Fibroblast of pulmonary artery (primary cell): Measurements from ENCODE around the gene DDX28.

Experiments used
- DNase-seq: peaks from one replicate; pipeline ENCODE4 v3.0.0-alpha.2; 2010; ENCODE audit warnings: low read depth
- H3K4me3 ChIP-seq: replicated peaks from 2 replicates; pipeline ENCODE4 v1.5.1; 2011; ENCODE audit warnings: low read depth, mild to moderate bottlenecking, control low read depth, low read length, moderate library complexity
- TF ChIP-seq, protein P1 (sequence below): IDR thresholded peaks from 2 replicates; pipeline ENCODE4 v1.5.1; 2011; ENCODE audit warnings: mild to moderate bottlenecking, control low read depth, low read length, inconsistent platforms; ENCODE audit errors: missing control alignments

The DDX28 gene

DNA sequence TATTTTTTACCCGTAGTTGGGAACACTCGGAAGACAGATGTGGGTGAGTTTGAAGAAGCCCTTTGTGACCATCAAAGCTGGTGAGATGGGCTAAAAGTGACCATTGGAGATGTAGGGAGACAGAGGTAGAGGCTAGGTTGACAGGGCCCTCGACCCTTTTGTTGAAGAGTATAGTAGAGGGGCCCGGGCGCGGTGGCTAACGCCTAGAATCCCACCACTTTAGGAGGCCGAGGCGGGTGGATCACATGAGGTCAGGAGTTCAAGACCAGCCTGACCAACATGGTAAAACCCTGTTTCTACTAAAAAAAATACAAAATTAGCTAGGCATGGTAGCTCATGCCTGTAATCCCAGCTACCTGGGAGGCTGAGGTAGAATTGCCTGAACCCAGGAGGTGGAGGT, 45.9 kb upstream of the DDX28 start:
- TF ChIP-seq, protein P1, sequence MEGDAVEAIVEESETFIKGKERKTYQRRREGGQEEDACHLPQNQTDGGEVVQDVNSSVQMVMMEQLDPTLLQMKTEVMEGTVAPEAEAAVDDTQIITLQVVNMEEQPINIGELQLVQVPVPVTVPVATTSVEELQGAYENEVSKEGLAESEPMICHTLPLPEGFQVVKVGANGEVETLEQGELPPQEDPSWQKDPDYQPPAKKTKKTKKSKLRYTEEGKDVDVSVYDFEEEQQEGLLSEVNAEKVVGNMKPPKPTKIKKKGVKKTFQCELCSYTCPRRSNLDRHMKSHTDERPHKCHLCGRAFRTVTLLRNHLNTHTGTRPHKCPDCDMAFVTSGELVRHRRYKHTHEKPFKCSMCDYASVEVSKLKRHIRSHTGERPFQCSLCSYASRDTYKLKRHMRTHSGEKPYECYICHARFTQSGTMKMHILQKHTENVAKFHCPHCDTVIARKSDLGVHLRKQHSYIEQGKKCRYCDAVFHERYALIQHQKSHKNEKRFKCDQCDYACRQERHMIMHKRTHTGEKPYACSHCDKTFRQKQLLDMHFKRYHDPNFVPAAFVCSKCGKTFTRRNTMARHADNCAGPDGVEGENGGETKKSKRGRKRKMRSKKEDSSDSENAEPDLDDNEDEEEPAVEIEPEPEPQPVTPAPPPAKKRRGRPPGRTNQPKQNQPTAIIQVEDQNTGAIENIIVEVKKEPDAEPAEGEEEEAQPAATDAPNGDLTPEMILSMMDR, result no peak
- DNase-seq, result no peak
- H3K4me3 ChIP-seq, result no peak overlapping the region

DNA sequence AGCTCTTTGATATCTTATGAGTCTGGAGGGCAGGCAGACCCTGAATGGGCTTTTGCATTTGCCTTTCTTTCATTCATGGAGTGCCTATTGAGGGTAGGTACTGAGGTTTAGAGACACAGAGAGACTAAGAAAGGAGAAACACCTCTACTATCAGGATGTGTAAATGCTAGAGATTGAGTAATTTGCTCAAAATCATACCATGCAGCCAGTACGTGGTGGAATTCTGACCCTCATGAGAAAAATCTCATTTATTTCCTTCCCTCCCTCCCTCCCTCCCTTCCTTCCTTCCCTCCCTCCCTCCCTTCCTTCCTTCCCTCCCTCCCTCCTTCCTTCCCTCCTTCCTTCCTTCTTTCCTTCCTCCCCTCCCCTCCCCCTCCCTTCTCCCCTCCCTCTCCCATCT, 43.7 kb upstream of the DDX28 start:
- no peak for DNase-seq
- TF ChIP-seq, protein P1, result no peak
- no peak overlapping the region for H3K4me3 ChIP-seq

DNA sequence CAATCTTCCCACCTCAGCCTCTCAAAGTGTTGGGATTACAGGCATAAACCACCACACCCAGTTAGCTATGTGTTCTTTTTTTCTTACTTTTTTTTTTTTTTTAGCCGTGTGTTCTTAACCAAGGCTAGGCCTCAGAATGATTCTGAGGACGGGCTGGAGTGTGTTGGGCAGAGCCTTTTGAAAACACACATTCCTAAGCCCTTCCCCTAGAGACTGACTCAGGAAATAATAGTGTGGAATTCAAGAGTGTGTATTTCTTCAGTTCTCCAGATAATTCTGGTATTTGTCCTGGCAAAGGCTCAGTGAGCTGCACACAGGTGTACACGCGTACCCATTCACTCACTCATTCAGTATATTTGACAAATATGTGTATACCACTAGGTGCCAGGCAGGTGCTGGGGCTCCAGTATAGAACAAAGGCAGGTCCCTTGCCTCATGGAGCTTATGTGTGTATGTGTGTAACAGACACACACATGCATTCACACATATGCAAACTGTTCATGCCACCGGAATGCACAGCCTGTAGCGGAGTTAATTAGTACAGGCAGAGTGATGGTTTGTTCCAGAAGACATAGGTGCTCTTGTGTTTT, 42.8 kb upstream of the DDX28 start:
- peak; percentile 90 for DNase-seq
- H3K4me3 ChIP-seq, result no peak overlapping the region
- TF ChIP-seq, protein P1, result no peak

DNA sequence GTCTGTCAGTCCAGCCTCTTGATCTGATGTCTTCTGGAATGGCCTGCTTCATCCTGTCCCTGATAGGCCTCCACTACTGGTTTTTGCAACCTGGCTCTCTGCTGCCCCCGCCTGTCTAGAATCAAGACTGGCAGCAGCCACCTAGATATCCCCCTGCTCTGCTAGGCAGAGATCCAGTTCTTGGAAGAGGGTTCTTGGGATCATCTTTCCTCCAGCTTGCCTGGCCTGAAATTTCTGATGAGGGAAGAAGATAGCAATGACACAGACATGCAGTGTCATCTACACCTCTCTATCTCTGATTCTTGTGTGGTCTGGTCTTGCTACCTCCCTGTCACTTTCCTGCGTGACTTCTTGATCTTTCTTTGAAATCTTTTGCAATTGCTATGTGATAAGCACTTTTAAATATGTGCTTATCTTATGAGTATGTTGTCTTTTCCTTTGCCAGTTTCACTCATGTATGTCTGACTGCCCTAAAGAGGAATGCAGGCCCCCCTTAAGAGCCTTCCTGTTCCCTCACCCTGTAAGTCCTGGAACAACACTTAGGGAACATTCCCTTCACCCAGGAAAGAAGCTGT, 41.8 kb upstream of the DDX28 start:
- TF ChIP-seq, protein P1, result peak; percentile 90
- H3K4me3 ChIP-seq, result no peak overlapping the region
- peak; percentile 86 for DNase-seq

DNA sequence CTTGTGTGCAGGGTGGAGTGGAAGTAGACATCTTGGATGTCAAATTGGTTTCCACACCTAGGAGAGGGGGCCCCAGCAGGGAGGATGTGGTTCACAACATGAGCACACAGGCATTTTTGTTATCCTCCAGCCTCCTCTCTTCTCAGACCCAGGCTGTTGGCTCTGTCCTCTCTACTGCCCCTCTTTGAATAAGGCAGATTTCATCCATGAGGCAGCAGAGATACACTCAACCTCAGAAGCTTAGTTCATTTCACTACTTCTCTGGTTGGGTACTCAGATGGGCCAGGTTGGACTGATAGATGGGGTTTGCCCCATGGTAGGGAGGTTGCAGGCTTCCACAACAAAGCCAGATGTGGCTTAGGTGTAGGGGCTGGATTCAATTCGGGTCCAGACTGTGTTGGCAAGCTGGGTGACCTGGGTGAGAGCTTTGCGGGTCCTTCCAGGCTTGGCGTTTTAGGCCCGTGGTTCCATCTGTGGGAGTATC, 39.9 kb upstream of the DDX28 start:
- DNase-seq, result no peak
- TF ChIP-seq, protein P1, result no peak
- H3K4me3 ChIP-seq, result no peak overlapping the region

DNA sequence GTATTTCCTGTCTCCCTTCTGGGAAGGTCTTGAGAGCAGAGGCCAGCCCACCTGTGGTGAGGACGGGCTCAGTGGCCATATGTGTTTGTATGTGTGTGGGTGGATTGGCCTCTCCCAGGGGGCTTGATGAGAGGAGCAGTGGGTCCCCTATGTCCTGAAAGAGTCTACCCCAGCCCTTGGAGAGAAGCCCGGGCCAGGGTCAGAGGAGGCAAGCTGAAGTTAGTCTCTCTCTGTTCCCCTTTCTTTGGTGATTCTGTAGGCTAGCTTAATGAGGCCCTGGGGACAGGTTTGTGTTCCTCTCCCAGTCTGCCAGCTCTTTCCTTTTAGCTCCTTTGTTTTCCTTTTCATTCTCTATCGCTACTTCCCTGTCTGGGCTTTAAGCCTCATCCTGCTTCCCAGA, 38.4 kb upstream of the DDX28 start:
- no peak for DNase-seq
- TF ChIP-seq, protein P1, result no peak
- H3K4me3 ChIP-seq, result no peak overlapping the region

DNA sequence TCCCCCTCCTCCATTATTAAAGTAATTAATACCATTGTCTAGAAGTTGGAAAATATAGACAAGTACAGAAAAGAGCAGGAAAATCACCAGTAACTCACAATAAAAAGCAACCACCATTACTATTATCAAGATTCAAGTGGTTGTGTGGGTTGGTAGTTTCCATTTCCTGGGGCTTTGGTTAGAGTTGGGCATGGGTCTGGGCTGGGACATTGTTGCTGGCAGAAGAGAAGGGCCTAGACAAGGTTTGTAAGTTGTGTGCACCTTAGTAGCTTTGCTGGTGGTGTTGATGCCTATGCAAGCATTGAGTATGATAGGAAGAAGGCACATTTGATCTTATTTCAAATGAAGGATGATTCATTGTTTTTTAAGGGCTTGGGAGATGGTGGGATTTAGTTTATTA, 36.8 kb upstream of the DDX28 start:
- DNase-seq, result no peak
- no peak overlapping the region for H3K4me3 ChIP-seq
- TF ChIP-seq, protein P1, result no peak
